HUES64 (cell line): ENCODE data around the gene NCK1.

Experiments used
- H3K27ac ChIP-seq: 2 replicates; pipeline ENCODE4 v1.7.0; 2013; ENCODE audit warnings: low read depth, low read length, inconsistent platforms
- H3K27me3 ChIP-seq: 2 replicates; pipeline ENCODE4 v1.6.1; 2013; ENCODE audit warnings: mild to moderate bottlenecking, low read length; ENCODE audit not compliant: insufficient read depth
- H3K36me3 ChIP-seq: 2 replicates; pipeline ENCODE4 v1.6.1; 2013; ENCODE audit warnings: mild to moderate bottlenecking, low read length; ENCODE audit not compliant: insufficient read depth
- H3K4me1 ChIP-seq: 2 replicates; pipeline ENCODE4 v1.6.1; 2013; ENCODE audit warnings: mild to moderate bottlenecking, low read length, moderate library complexity; ENCODE audit not compliant: insufficient read depth
- H3K4me3 ChIP-seq: 2 replicates; pipeline ENCODE4 v1.5.1; 2013; ENCODE audit warnings: mild to moderate bottlenecking, low read length, moderate library complexity
- H3K9ac ChIP-seq: 2 replicates; pipeline ENCODE4 v1.6.1; 2013; ENCODE audit warnings: mild to moderate bottlenecking, low read depth, low read length
- H3K9me3 ChIP-seq: 2 replicates; pipeline ENCODE4 v1.6.1; 2013; ENCODE audit warnings: low read depth, low read length; ENCODE audit not compliant: insufficient read depth
- WGBS: fragments of 150-250, 120-280 bp; methylation state at CpG from one replicate; pipeline ENCODE4 v1.1.7; 2013; ENCODE audit warnings: missing lambda C conversion rate; 5-methylcytosine and 5-hydroxymethylcytosine counted together

The NCK1 gene

DNA sequence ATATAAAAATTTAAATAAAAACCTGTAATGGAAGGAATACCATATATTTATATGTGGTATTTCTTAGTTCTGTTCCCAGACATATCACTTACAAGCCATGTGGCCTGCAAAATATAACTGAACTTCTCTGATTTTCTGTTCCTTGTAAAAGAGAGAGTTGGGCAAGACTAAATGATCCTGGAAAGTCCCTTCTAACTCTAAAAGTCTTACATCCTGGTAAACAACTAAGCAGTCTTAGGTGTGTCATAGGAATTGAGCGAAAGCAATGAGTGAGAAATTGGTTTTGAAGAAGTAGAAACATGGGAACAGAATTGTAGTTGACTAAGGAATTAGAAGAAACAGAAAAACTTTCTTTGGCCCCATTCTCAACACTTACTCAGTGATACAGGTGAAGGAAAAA is 70.5 kb downstream of the NCK1 start:
- no peaks in the 10 kb centered on the region for H3K4me1 ChIP-seq
- H3K9ac ChIP-seq = no peak overlapping the region
- H3K36me3 ChIP-seq = peaks cover 14% of the 10 kb centered on the region
- no peak overlapping the region for H3K4me3 ChIP-seq
- no peak overlapping the region for H3K27ac ChIP-seq
- H3K9me3 ChIP-seq = peaks cover 5% of the 10 kb centered on the region; the same call in 1 of the 2 replicates
- no peaks in the 10 kb centered on the region for H3K27me3 ChIP-seq
- WGBS = 86% methylated on average over 1 of the region's 1 CpG

DNA sequence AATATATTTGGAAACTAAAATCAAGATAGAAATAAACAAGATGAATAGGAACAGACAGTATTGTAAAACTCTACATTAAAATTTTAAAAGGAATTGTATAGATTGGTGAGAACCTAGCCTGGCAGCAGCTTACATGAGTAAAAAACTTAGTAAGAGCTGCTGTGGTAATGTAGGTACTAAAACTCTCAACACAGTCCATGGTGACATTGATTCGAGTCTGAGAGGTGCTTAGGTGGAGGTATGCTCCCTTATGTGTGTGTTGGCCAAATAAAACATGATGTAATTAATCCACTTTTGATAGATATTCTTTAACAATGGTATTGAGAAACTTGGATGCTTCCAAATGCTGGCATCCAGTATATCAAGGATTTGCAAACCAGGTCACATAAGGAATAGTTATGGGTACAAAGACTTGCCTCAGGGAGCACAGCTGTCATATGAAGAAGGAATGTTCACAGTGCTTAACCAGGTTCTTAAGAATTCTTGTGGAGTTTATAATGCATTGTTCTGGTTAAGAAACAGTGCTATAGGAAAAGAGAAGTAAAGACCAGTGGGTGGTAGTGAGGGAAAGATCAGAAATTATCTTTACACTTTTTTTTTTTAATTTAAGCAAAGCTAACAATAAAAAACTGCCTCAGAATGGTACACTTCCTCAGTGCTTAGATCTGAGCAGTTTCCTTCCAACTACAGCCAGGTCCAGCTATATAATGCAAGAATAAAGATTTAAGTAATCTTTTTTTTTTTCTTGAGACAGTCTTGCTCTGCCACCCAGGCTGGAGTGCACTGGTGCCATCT is 71.2 kb downstream of the NCK1 start:
- peaks cover 10% of the 10 kb centered on the region for H3K36me3 ChIP-seq
- no peak overlapping the region for H3K4me3 ChIP-seq
- no peaks in the 10 kb centered on the region for H3K27me3 ChIP-seq
- WGBS = 94% methylated on average over 1 of the region's 1 CpG
- H3K9ac ChIP-seq = no peak overlapping the region
- no peak overlapping the region for H3K27ac ChIP-seq
- H3K4me1 ChIP-seq = no peaks in the 10 kb centered on the region
- H3K9me3 ChIP-seq = peaks cover 5% of the 10 kb centered on the region; the same call in 1 of the 2 replicates

DNA sequence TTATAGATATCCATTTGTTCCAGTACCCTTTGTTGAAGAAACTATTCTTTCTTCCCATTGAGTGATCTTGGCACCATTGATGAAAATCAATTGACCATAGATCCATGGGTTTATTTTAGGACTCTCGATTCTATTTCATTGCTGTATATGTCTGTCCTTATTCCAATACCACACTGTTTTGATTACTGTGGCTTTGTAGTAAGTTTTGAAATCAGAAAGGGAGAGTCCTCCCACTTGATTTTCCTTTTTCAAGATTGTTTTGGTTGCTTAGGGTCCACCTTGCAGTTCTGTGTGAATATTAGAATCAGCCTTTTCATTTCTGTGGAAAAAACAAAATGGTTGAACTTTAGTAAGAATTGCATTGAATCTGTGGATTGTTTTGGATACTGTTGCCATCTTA is 75.2 kb downstream of the NCK1 start:
- Histone ChIP-seq H3K27ac (no peak overlapping the region), H3K9me3 (peaks cover 5% of the 10 kb centered on the region; the same call in 1 of the 2 replicates), H3K4me3 (no peak overlapping the region), H3K4me1 (peaks cover 8% of the 10 kb centered on the region; the same call in 1 of the 2 replicates), H3K36me3 (peaks cover 6% of the 10 kb centered on the region; the same call in 1 of the 2 replicates), H3K27me3 (no peaks in the 10 kb centered on the region), H3K9ac (no peak overlapping the region)
- WGBS = no CpG with 5 or more reads among the region's 1 CpG

DNA sequence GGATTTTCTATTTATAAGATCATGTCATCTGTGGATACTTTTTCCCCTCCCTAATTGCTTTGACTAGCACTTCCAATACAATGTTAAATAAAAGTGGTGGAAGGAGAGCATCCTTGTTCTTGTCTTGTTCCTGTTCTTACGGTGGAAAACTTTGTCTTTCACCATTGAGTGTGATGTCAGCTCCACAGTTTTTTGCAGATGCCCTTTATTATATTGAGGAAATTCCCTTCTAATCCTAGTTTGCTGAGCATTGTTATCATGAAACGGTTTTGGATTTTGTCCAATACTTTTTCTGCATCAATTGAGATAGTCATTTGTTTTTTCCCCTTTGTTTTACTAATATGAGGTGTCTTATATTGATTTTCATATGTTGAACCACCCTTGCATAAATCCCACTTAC is 75.8 kb downstream of the NCK1 start:
- H3K27ac ChIP-seq = no peak overlapping the region
- H3K36me3 ChIP-seq = peaks cover 6% of the 10 kb centered on the region; the same call in 1 of the 2 replicates
- no peak overlapping the region for H3K4me3 ChIP-seq
- WGBS = 100% methylated on average over 1 of the region's 2 CpGs
- H3K27me3 ChIP-seq = no peaks in the 10 kb centered on the region
- no peak overlapping the region for H3K9ac ChIP-seq
- peaks cover 5% of the 10 kb centered on the region; the same call in 1 of the 2 replicates for H3K9me3 ChIP-seq
- H3K4me1 ChIP-seq = peaks cover 15% of the 10 kb centered on the region

DNA sequence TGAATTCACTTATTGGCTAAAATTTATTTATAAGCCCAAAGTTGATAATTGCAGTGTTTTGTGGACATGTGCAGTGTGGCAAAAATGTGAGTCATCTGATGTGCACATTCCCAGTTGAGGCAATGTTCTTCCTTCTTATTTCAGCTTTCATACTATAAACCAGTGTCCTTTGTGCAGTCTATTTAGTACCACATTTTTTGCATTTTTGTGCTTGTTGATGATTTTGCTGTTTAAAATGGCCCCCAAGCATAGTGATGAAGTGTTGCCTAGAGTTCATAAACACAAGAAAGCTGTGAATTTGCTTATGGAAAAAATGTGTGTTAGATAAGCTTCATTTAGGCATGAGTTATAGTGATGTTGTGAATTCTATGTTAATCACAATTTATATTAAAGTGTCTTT is 76.3 kb downstream of the NCK1 start:
- H3K27ac ChIP-seq = no peak overlapping the region
- no peak overlapping the region for H3K9ac ChIP-seq
- H3K27me3 ChIP-seq = no peaks in the 10 kb centered on the region
- peaks cover 20% of the 10 kb centered on the region for H3K4me1 ChIP-seq
- H3K36me3 ChIP-seq = peaks cover 6% of the 10 kb centered on the region; the same call in 1 of the 2 replicates
- no peak overlapping the region for H3K4me3 ChIP-seq
- H3K9me3 ChIP-seq = peaks cover 5% of the 10 kb centered on the region; the same call in 1 of the 2 replicates

DNA sequence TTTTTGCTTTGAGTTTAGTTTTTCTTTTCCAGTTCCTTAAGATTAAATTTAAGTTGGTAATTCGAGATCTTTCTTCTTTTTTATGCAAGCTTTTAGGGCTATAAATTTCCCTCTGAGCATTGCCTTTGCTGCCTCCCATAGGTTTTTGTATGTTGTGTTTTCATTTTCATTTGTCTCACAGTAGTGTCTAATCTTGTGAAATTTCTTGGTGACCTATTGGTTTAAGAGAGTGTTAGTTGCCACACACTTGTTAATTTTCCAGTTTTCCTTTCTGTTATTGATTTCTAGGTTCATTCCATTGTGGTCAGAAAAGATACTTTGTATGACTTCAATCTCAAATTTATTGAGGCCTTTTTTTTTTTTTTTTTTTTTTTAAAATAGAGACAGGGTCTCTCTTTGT is 77.5 kb downstream of the NCK1 start:
- Histone ChIP-seq H3K27me3 (no peaks in the 10 kb centered on the region), H3K27ac (no peak overlapping the region), H3K4me3 (no peak overlapping the region), H3K4me1 (peaks cover 23% of the 10 kb centered on the region), H3K36me3 (peaks cover 6% of the 10 kb centered on the region; the same call in 1 of the 2 replicates), H3K9me3 (peaks cover 5% of the 10 kb centered on the region; the same call in 1 of the 2 replicates), H3K9ac (no peak overlapping the region)
- no CpG with 5 or more reads among the region's 1 CpG for WGBS

DNA sequence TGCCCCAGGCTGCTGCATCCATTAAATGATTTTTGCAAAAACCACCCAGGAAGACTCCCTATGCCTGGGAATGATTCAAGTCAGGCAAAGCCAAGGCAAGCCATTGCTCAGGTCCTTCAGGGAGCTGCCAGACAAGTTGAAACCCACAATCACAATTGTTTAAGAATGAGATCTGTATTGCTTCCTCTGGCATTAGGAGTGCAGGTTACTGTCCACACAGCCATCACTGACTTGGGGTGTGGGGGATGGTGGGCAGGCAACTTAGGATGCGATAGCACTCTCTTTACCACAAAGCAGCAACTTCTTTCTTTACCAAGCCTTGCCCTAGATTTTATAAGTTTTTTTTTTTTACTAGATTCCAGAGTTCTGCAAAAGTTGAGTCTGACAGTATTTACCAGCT is 80.8 kb downstream of the NCK1 start:
- no peak overlapping the region for H3K4me3 ChIP-seq
- no CpG with 5 or more reads among the region's 1 CpG for WGBS

DNA sequence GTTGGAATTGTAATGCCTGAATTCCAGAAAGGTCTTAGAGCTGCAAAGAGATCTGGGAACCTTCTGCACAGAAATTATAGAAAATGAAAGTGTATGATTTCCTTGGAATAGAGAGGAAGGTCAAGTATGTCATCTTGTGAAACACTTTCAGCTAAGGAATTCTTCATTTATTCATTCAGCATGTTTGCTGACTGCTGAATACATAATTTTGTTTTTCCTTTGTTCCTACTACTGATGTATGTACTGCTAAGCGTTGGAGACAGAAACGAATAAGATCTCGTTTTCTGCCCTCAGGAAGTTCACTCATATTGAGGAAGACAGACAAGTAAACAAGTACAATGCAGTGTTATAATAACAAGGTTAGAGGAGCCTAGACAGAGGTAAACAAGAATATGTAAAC is 81.4 kb downstream of the NCK1 start:
- peaks cover 21% of the 10 kb centered on the region for H3K36me3 ChIP-seq
- no peak overlapping the region for H3K27ac ChIP-seq
- 97% methylated on average over 3 of the region's 3 CpGs for WGBS
- H3K9me3 ChIP-seq = no peaks in the 10 kb centered on the region
- no peak overlapping the region for H3K9ac ChIP-seq
- peaks cover 23% of the 10 kb centered on the region for H3K4me1 ChIP-seq
- no peaks in the 10 kb centered on the region for H3K27me3 ChIP-seq
- H3K4me3 ChIP-seq = no peak overlapping the region

More for the DNA sequence above, 80.8 kb downstream of the NCK1 start:
- H3K36me3 ChIP-seq = peaks cover 15% of the 10 kb centered on the region
- no peak overlapping the region for H3K27ac ChIP-seq
- peaks cover 23% of the 10 kb centered on the region for H3K4me1 ChIP-seq
- H3K27me3 ChIP-seq = no peaks in the 10 kb centered on the region
- H3K9ac ChIP-seq = no peak overlapping the region
- no peaks in the 10 kb centered on the region for H3K9me3 ChIP-seq

DNA sequence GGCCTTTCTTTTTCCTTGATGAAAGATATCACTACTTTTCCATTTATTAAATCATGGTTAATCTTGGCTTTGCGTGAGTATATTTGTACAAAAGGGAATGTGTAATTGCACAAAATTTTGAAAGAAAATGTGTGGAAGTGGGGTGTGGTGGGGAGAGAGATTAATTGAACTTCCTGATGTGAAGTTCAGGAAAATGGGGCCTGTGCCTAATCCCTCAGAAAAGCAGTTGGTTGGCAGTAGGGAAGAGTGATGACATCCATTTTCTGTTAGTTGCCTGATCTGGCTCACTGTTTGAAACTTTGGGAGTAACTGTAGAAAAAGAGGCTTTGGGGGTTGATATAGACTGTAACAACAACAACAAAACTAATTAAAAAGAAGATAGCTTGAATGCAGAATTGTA is 85.0 kb downstream of the NCK1 start:
- WGBS = 100% methylated on average over 1 of the region's 1 CpG
- peaks cover 17% of the 10 kb centered on the region for H3K4me1 ChIP-seq
- H3K36me3 ChIP-seq = peaks cover 21% of the 10 kb centered on the region
- no peaks in the 10 kb centered on the region for H3K27me3 ChIP-seq
- no peak overlapping the region for H3K4me3 ChIP-seq
- H3K9ac ChIP-seq = no peak overlapping the region
- no peak overlapping the region for H3K27ac ChIP-seq
- no peaks in the 10 kb centered on the region for H3K9me3 ChIP-seq

DNA sequence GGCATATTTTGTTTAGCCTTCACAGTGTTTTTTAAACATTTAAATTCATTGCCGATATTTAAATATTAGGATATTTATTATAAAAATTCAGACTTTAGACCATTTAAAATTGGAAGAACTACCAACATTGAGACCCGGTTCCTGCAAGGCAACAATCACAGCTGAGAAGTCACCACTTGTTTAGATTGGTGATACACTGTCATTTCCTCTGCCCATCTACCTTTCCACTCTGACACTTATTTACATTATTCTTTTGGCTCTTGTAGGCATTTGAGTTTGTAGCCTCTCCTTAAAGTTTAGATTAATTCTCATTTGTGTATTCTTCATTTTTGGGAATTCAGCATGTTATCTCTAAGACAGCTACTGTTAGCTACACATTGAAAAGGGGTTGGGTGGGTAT is 85.5 kb downstream of the NCK1 start:
- no peak overlapping the region for H3K27ac ChIP-seq
- H3K9ac ChIP-seq = no peak overlapping the region
- H3K9me3 ChIP-seq = no peaks in the 10 kb centered on the region
- no peaks in the 10 kb centered on the region for H3K27me3 ChIP-seq
- 0% methylated on average over 1 of the region's 2 CpGs for WGBS
- peaks cover 12% of the 10 kb centered on the region for H3K4me1 ChIP-seq
- H3K4me3 ChIP-seq = no peak overlapping the region
- H3K36me3 ChIP-seq = peaks cover 21% of the 10 kb centered on the region

DNA sequence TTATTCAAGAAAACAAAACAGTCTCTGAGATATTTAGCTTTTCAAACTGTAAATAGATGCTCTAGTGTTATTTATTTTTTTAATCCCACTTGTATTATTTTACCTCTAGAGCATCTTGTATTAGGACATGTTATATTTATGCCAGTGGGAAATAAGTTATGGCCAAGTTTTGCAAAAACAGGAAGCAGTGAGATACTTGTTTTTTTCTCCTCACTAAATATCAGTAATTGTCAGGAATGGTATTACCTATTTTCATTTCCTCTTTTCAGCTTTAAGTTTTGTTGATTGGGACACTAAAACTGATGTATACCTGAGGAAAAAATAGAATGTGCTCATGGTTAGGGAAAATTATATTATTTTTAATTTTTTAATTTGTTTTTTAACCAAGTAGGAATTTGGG is 87.1 kb downstream of the NCK1 start:
- Histone ChIP-seq H3K9ac (no peak overlapping the region), H3K9me3 (no peaks in the 10 kb centered on the region), H3K36me3 (peaks cover 21% of the 10 kb centered on the region), H3K27ac (no peak overlapping the region), H3K27me3 (no peaks in the 10 kb centered on the region), H3K4me3 (no peak overlapping the region), H3K4me1 (no peaks in the 10 kb centered on the region)
